GM19240 (cell line): ENCODE measurements around the gene DHODH.

ENCODE experiments used
- DNase-seq: peaks from one replicate; pipeline ENCODE4 v3.0.0; 2011; ENCODE audit warnings: low spot score; ENCODE audit not compliant: insufficient read length

DHODH gene

DNA sequence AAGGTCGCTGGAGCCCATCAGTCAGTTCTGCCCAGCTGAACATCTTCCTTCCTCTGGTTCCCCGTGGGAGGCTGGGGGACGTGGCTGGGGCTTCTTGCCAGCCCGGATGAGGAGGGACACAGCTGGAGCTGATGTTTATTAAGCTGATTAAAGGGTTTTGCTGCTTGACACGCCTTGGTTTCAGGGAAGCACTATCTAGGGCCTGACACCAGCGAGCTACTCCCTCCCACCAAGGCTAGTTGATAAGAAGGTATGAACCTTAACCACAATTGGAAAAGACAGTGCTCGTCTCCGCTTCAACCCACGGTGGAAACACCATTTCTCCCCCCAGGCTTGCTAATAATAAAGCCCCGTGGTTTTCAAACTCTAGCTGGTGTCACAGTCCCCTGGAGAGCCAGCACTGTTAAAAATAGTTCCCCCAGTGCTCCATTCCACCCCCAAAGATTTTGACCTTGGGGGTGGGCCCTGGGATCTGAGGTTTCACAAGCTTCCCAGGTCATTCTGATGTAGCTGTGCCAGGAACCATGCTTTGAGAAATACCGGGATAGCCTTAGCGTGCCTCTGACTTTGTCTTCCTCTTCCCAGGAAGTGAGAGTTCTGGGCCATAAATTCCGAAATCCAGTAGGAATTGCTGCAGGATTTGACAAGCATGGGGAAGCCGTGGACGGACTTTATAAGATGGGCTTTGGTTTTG lies 5.5 kb downstream of the DHODH start:
- no peak for DNase-seq

DNA sequence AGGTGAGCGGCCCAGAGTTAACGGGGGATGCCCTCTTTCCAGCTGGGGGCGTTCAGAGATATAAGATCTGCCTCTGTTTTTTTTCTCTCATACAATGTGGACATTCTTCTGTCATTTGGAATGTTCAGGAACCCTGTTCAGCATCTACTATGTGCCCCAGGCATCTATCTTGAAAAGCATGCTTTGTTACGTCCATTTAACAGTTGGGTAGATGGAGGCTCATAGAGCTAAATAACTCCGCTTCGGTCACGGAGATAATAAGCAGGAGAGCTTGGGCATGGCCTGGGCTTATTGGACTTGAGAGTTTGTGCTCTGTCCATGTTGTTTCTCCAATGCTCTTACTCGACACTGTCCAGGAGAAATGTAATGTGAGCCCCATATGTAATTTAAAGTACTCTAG lies 6.1 kb downstream of the DHODH start:
- no peak for DNase-seq

DNA sequence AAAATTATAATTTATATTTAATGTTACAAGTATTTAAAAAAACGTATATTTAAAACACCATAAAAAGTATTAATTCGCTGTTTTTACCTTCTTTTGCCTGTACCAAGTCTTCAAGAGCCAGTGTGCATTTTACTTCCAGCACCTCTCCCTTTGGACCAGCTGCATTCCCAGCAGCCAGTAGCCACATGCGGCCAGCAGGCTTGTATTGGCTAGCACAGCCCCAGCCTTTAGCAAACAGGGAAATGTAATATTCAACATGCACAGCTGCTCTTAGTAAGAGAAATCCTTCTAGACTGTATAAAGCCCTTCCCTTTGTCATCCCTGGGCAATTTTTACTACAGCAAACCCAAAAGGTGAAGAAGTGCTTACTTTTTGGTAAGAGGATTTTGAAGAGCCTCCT lies 6.6 kb downstream of the DHODH start:
- no peak for DNase-seq

DNA sequence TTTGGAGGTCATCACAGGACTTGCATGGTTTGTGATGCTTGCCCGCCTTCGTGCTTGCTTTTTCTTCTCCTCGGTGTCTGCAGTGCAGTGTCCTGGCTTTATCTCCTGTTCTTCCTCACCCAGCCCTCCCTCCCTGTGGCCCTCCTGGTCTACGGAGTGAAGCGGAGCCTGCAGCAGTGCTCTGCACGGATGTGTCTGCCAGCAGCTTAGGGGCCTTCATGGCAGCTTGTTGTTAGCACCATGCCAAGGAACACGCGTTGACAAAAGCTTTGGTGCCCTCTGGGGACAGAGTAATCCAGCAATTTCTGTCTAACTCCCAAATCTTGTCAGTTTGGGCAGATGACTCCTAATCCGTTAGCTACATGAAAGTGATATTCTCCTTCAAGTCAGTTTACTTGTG lies 9.9 kb downstream of the DHODH start:
- no peak for DNase-seq

DNA sequence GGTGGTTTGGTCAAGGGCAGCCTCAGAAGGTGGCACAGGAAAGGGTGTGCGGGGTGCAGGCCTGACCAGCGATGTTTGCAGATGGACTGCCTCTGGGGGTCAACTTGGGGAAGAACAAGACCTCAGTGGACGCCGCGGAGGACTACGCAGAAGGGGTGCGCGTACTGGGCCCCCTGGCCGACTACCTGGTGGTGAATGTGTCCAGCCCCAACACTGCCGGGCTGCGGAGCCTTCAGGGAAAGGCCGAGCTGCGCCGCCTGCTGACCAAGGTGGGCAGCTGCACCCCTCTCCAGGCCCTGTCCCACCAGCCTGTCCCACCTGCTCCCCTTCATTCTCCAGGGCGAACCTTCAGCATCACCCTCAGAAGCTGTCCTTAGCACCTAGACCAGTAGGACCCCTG lies 12.5 kb downstream of the DHODH start:
- DNase-seq = no peak

DNA sequence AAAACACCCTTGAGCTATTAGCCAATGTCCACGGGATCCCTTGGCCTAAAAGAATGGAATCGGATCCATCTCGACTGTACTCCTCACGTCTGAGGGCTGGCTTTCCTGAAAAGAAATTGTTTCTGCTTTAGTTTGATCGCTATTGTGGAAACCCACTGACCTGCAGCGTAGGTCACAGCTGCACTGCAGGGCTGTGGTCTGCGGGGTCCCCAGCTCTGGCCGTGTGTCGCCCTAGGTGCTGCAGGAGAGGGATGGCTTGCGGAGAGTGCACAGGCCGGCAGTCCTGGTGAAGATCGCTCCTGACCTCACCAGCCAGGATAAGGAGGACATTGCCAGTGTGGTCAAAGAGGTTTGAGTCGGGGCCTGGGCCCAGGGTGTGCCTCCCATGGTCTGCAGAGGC lies 13.6 kb downstream of the DHODH start:
- no peak for DNase-seq

DNA sequence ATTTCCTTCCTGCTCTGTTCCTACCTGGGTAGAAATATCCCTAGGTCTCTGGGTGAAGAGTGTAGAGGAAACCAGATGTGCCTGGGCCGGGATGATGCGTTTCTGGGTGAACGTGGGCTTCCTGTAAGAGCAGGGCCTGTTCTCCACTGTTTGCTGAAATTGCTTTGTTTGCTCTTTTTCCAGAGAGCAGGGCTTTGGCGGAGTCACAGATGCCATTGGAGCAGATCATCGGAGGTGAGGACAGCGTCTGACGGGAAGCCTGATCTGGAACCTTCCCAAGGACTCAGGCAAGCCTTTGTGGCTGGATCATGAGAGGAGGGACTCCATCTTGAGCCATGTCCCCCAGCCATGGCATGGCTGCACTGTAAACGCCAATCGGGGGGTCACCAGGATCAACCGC lies 15.4 kb downstream of the DHODH start:
- no peak for DNase-seq

DNA sequence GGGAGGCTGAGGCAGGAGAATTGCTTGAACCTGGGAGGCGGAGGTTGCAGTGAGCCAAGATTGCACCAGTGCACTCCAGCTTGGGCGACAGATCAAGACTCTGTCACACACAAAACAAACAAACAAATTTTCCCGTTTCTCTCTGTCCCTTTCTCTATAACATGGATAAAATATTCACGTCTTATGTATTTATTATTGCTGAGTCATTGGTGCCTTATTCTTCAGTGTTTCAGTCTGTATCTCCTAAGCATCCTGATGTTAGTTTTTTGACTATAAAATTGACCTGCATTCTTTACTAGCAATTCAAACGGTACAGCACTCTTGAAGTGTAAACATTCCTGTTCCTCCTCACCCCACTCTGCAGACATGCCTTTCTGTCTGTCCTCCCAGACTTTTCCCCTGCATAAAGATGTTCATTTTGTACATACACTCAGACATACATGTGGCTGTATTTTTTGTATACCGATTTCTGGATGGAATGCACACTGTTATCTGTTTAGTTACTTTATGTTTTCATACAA lies 16.4 kb downstream of the DHODH start:
- DNase-seq = no peak

DNA sequence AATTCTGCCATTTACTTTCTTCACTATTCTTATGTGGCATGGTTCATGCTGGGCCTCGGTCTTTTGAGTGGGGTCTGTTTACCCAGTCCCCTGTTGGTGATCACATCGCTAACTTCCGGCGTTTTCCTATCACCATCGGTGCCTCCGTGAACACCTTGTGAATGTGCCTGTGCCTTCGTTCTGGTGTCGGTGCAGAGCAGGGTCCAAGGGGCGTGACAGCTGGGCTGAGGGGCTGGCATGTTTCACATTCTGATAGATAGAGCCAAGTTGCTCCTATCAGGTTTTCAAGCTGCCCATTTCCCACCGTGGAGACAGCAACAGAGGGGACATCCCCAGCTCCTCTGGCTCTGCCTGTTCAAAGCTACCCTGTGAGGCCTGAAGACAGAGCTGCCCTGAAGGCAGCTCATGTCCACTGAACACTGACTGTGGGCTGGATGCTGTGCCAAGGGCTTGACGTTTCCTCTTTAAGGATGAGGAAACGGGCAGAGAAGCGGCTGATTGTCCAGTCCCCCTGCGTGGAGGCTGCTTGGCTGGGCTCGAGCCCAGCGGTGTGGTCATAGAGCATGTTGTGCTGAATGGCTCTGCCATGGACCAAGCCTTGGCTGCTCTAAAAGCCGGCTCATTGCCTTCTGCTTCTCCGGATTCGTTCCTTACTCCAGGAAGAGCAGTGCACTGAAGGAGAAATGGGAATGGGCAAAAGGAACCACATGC lies 17.0 kb downstream of the DHODH start:
- DNase-seq = no peak

DNA sequence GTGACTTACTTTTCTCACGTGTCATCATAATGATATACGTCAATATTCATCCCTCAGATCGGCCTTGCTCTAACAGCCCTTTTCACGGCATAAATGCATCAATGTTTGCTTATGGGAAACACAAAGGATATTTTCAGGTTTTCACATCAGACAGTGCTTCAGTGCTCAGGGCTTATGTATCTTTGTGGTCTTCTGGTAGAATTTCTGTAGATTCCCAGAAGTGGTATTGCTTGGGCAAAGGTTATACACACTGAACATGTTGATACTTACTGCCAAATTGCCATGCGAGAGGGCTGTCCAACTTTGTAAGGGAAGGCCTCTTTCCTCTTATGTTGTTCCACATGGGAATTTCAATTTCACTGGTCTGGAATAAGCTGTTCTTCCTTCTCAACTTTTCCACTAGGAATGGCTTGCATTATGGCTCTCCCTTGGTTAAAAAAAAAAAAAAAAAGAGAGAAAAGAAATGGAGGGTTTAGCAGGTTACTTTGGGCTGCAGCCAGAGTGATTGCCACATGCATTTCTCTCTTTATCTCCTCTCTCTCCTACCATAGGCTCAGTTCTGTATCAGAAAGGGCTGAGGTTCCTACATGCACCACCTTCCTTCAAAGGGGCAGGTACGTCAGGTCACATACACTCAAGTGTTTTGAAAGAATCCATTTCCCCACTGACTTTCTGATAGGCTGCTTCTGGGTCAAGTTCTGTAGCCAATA lies 19.3 kb downstream of the DHODH start:
- no peak for DNase-seq

DNA sequence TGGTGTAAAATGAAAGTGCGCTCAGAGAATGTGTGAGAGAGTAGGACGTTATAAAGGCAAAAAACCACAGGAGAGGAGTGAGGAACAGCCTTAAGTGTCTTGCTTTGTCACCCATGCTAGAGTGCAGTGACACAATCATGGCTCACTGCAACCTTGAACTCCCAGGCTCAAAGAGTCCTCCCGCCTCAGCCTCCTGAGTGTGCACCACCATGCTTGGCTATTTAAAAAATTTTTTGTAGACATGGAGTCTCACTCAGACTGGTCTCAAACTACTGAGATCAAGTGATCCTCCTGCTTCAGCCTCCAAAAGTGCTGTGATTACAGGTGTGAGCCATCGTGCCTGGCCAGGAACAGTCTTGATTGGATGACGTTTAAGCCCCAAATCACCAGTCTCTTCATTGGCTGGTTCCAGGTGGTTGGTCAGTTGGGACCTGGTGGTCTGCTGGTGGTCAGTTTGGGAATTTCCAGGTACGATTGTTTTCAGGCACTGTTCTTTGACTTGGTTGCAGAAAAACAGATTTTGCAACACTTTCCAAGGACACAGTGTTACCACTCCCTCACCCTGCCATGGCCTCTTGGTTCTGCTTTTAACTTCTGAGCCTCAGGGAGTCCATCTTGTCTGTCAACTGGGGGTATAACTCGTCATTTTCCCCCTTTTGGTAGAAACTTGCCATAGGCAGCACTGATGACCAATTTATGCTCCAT lies 21.2 kb downstream of the DHODH start:
- DNase-seq = no peak

DNA sequence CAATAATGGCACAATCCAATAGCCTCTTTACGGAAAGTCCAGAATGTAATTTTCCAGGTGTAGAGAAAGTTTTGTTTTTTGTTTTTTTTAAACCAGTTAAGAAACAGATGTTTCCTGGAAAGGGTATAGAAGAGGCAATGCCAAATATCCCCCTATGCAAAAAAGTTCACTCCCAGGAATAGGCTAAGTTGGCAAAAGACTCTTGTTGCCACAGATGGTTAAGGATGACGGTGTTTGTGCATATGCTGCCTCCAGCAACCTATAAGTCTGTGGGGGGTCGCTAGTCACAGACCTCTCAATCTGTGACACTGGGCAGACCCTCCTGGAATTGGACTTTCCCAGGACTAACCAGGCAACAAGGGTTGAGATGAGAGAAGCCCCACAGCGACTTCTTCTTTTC lies 24.9 kb downstream of the DHODH start:
- no peak for DNase-seq

DNA sequence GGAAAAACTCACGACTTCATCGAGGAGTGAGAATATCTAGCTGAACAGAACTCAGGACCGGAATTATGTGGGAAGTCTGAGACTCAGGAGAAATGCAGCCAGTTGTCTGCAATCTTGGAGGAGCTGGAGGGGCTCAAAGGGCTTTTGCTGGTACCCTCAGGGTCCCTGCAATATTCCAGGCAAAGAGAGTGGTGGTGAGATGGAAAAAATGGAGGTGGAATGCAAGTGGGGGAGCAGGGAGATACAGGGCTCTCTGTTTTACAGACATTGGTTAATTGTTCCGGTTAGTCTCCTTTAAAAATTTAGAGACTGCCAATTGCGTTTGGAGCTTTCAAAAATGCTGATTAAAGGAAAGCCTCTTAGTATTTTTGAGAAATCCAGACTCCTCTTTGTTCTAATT lies 27.6 kb downstream of the DHODH start:
- DNase-seq = no peak

DNA sequence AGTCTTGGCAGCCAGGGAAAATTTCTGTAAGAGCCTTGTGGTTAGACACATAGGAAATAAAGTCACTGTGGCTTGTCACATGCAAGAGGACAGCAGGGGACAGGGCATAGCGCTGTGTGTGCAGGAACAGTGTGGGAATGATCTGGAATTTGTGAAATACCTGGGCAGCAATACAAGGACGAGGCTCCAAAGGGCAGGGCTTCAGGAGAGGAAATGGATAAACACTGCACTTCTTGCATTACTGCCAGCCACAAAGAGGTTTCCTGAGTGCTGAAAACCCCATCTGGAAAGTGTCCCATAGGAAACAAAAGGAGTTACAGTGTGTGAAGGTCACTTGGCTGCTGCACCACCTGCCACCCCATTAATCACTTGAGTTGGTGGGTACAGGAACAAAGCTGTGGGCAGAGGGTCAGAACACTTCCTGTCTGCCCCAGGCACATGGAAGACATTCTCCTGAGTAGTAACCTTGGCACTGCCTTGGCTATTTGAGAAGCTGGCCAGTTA lies 33.7 kb downstream of the DHODH start:
- no peak for DNase-seq

DNA sequence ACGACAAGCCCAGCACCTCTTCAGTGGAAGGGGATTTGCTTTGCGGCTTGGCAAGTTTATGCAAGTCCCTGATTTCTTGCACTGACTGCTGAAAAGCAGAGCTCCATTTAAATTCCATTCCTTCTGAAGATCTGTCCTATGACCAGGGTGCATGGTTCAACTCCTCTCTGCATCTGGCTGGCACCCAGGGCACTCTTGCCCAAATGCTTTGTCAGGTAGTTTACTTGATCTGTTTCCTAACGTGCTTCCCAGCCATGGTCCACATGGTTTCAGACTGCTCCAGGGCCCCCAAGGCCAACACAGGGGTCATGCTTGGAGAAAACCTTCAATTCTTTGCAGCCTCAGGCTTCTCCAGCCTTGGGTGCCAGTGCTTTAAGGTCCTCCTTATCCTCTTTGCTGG lies 34.5 kb downstream of the DHODH start:
- DNase-seq = no peak

DNA sequence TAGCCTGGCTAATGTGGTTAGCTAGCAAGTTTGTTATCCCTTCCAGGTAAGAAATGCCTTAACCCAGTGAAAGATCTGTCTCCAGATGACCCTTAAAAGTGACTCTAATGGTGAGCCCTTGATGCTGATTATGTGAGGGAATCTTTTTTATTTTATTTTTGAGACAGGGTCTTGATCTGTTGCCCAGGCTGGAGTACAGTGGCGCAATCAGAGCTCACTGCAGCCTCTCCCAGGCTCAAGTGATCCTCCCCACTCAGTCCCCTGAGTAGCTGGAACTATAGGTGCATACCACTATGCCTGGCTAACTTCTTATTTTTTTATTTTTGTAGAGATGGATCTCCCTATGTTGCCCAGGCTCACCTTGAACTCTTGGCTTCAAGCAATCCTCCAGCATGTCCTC lies 35.0 kb downstream of the DHODH start:
- no peak for DNase-seq

DNA sequence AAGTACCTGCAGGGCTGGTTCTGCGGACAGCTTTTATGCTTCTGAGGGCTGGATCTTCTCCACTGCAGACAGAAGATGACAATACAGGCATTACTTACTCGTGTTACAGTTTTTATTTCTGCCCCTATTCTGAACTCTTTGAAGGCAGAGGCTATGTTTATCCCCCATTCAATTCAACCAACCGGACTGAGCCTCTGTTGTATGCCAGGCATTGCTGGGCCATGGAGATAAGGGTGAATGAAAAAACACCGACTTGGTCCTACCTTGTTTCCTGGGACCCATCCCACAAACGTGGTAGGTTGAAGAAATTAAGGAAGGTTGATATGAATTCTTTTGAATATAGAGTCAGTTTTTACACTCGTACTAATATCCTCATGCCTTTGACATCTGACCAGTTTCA lies 35.8 kb downstream of the DHODH start:
- DNase-seq = no peak

DNA sequence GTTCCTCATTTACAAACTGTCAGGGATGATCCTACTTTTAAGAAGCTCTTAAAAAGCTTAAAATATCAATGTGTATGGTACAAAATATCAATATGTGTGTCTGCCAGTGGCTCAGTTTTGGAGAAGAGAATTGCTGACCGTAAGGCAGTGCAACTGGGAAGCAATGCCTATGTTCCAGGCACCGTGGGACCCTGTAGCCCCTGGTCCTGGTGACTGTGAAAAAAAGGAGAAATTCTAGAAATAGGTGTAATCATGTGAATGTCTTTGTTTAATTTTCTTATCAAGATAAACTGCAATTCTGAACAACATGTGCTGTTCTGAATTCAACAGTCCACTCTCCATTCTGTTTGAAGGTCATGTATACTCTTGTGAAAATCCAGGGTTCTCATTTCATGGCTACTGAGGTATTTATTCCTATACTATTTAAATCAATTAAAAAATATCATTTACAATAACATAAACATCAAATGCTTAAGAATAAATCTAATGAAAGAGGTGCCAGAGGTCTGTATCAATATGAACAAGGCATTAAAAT lies 36.3 kb downstream of the DHODH start:
- no peak for DNase-seq

DNA sequence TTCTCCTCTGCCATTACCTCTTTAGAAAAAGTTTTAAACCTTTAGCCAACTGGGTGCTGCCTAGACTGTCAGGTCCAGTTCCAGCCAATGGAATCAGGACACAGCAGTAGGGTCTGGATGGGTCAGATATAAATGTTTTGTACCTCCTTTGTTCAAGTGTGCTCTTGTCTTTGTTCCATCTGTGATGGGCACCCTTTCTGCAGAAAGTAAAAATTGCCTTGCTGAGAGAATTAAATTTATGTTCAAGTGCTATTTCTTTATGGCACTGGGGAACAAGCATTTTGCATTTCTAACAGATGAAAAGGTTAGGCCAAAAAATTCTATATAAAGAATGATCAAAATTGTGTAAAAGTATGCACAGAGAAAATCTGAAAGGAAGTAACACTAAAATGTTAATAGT lies 40.6 kb downstream of the DHODH start:
- DNase-seq = no peak

DNA sequence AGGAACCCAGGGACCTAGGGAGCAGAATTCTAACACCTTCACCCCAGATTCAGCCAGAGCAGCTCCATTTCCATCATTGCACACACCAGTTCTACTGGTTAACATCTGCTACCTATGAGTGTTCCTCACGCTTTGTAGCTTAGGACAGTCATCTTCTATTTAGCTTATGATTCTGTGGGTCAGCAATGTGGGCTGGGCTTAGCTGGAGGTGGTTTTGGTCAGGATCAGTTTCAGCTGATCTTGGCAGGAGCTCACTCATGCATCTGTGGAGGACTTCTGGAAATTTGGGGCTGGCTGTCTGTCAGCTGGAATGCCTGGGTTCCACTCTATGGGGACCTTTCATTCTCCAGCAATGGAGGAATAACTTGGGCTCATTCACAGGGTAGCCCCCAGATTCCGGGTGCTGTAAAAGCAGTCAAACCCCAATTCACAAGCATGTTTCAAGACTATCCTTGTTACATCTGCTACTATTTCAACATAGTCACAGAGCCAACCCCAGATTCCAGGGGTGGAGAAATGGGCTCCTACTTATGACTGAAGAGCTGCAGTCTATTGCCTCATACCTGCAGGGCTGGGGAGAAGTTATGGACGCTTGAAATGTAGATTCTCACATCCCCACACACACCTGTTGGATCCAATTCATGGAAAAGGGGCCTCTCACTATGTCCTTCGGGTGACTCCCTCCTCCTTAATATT lies 42.4 kb downstream of the DHODH start:
- no peak for DNase-seq

DNA sequence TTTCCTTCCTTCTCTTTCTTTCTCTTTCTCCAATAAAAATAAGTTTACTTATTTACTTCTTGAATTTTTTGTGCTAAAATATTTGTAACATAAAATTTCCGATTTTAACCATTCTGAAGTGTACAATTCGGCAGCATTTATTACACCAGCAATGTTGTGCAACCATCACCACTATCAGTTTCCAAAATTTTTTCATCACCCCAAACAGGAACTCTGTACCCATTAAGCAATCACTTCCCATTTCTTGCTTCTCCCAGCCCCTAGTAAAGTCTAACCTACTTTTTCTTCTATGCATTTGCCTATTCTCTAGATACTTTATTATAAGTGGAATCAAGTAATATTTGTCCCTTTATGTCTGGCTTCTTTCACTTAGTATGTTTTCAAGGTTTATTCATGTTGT lies 43.3 kb downstream of the DHODH start:
- no peak for DNase-seq
